GM12878 (cell line): ENCODE measurements around the gene MKNK1. TPM values are rescaled to one million over a fixed set of nuclear protein-coding genes. Genes with fewer than 3 reads are reported as not detected.
A peak's percentile ranks its signal among the peaks of the same experiment; 100 is the strongest.

Experiments used
- ATAC-seq: fragments of 200-7000 bp; cut with Tn5 transposase; 3 replicates; pipeline ENCODE4 v1.9.1; 2020; ENCODE audit warnings: mild to moderate bottlenecking, moderate library complexity
- BruUV-seq: library from RNA; stranded (reverse); fragments of 400-500 nt; replicated peaks from 2 replicates; lab custom pipeline; 2021; lab: Mats Ljungman, UMichigan
- CTCF ChIA-PET: fragments of 300-600 bp; sonication (Branson Sonifier 250); formaldehyde crosslinking; extraction: SDS; loops from one replicate; lab custom pipeline; 2021; ENCODE audit warnings: inconsistent platforms; lab: Yijun Ruan, JAX
- POLR2A ChIA-PET: fragments of 350-600 bp; formaldehyde crosslinking; extraction: SDS; loops from one replicate; lab custom pipeline; 2021; ENCODE audit warnings: inconsistent platforms; lab: Charles Lee
- RAD21 ChIA-PET: fragments of 300-600 bp; sonication (Branson Sonifier 250); formaldehyde crosslinking; loops from one replicate; lab custom pipeline; 2023; ENCODE audit warnings: antibody characterized with exemption; ENCODE audit not compliant: unreplicated experiment; lab: Charles Lee
- SMC1A ChIA-PET: fragments of 300-600 bp; sonication (Branson Sonifier 250); formaldehyde crosslinking; loops from one replicate; lab custom pipeline; 2023; ENCODE audit not compliant: unreplicated experiment, uncharacterized antibody; lab: Charles Lee
- DNase-seq: peaks from one replicate; pipeline ENCODE4 v3.0.0-alpha.2; 2011; ENCODE audit warnings: low read depth, low spot score
- FAIRE-seq: peaks from 3 replicates; lab custom pipeline; 2011; peaks lifted over from hg19 to GRCh38; lab: Jason Lieb, UNC
- H2AFZ ChIP-seq: 2 replicates; pipeline ENCODE4 v1.6.0; 2011; ENCODE audit warnings: low read depth, low read length, control low read depth; ENCODE audit not compliant: control insufficient read depth
- H3K27ac ChIP-seq: 2 replicates; pipeline ENCODE4 v1.5.1; 2011; ENCODE audit warnings: control low read depth; ENCODE audit not compliant: control insufficient read depth, insufficient read depth
- H3K27me3 ChIP-seq, 2 experiments: replicated peaks in 1 of 2; 2 replicates each; pipeline versions ENCODE4 v1.6.0 to v1.6.1; 2011; ENCODE audit warnings: low read length in 1 of 2; ENCODE audit not compliant: control insufficient read depth in 2 of 2, insufficient read depth in 2 of 2
- H3K36me3 ChIP-seq, 2 experiments: 2 replicates each; pipeline ENCODE4 v1.5.1; 2011; ENCODE audit warnings: low read length in 1 of 2; ENCODE audit not compliant: control insufficient read depth in 2 of 2, insufficient read depth in 2 of 2
- H3K4me1 ChIP-seq: 2 replicates; pipeline ENCODE4 v1.6.1; 2011; ENCODE audit warnings: mild to moderate bottlenecking, low read length, moderate library complexity, mixed read lengths; ENCODE audit not compliant: control insufficient read depth, insufficient read depth
- H3K4me2 ChIP-seq: 2 replicates; pipeline ENCODE4 v1.6.0; 2011; ENCODE audit warnings: control low read depth; ENCODE audit not compliant: control insufficient read depth, insufficient read depth
- H3K4me3 ChIP-seq: fragments of 200-600 bp; sonication (generic); 2 replicates; pipeline ENCODE4 v1.5.1; 2016
- H3K79me2 ChIP-seq: 2 replicates; pipeline ENCODE4 v1.6.0; 2011; ENCODE audit warnings: low read length; ENCODE audit not compliant: control insufficient read depth, insufficient read depth
- H3K9ac ChIP-seq: 2 replicates; pipeline ENCODE4 v1.8.0; 2011; ENCODE audit warnings: low read length, control low read depth, mixed read lengths; ENCODE audit not compliant: control insufficient read depth, insufficient read depth
- H3K9me3 ChIP-seq: replicated peaks from 3 replicates; pipeline ENCODE4 v1.5.1; 2011; ENCODE audit warnings: mild to moderate bottlenecking, low read length; ENCODE audit not compliant: control insufficient read depth, insufficient read depth
- H4K20me1 ChIP-seq: 2 replicates; pipeline ENCODE4 v1.6.0; 2011; ENCODE audit not compliant: control insufficient read depth, insufficient read depth
- CHD1 ChIP-seq: IDR thresholded peaks from 2 replicates; pipeline ENCODE4 v1.6.1; 2012; ENCODE audit warnings: low read depth, low read length, improper control_type of control experiment
- FOS ChIP-seq: IDR thresholded peaks from 3 replicates; pipeline ENCODE4 v1.6.1; 2011; ENCODE audit warnings: borderline replicate concordance; ENCODE audit not compliant: insufficient read length; ENCODE audit errors: extremely low read depth
- HCFC1 ChIP-seq: fragments of 150-350 bp; IDR thresholded peaks from 2 replicates; pipeline ENCODE4 v1.6.1; 2014; ENCODE audit warnings: low read length
- MTA3 ChIP-seq: IDR thresholded peaks from 2 replicates; pipeline ENCODE4 v1.6.1; 2012; ENCODE audit warnings: low read length, inconsistent platforms, borderline replicate concordance
- MYB ChIP-seq: fragments of 150-350 bp; IDR thresholded peaks from 2 replicates; pipeline ENCODE4 v1.6.1; 2014; ENCODE audit warnings: mild to moderate bottlenecking, low read depth, low read length, borderline replicate concordance
- RUNX3 ChIP-seq: IDR thresholded peaks from 2 replicates; pipeline ENCODE4 v1.6.1; 2012; ENCODE audit warnings: low read length, inconsistent platforms
- WGBS: methylation state at CpG from one replicate; pipeline ENCODE4 v1.1.6; 2016; ENCODE audit warnings: low lambda C conversion rate; ENCODE audit not compliant: insufficient replicate concordance, insufficient coverage; ENCODE audit errors: missing lambda C conversion rate; 5-methylcytosine and 5-hydroxymethylcytosine counted together
- in situ Hi-C: fragments of 300-500 bp; cut with MboI; formaldehyde crosslinking; loops from 9 replicates; pipeline ENCODE4 v1.14.3; 2018; ENCODE audit warnings: mixed read lengths
- intact Hi-C: fragments of 100-400 bp; cut with micrococcal nuclease; formaldehyde crosslinking; loops from one replicate; pipeline ENCODE4 v1.14.2; 2022; ENCODE audit not compliant: unreplicated experiment
- polyA plus RNA-seq, 11 experiments: library from polyadenylated mRNA; depleted of rRNA in 4 of 11; unstranded in 6 of 11; stranded (reverse) in 5 of 11; fragments of >200 nt; fragmentation: Nextera tagmentation in 4 of 11; fragmentation: Illumina TruSeq in 1 of 11; extraction: Ambion mirVana in 4 of 11; extraction: Trizol in 1 of 11; gene quantifications; 1 replicate in 1 of 11; 2 replicates in 10 of 11; pipeline versions ENCODE4 v1.2.1 to v1.2.3, GENCODE V29; 2011 to 2016; ENCODE audit warnings: inconsistent platforms in 2 of 11, missing spikeins in 2 of 11, low read depth in 1 of 11
- total RNA-seq, 4 experiments: library from RNA; depleted of rRNA in 3 of 4; stranded (reverse); fragments of >200 nt in 3 of 4; fragmentation: Illumina TruSeq in 1 of 4; extraction: Trizol in 1 of 4; gene quantifications; 2 replicates each; pipeline versions ENCODE4 v1.2.1 to v1.2.3, GENCODE V29; 2013 to 2021

Gene MKNK1
- total and polyA plus RNA-seq, 10 of the 15 experiments (the other 5 are each of a cell fraction or from before 2014, with no cell fraction given) = 13.7 to 29.9 (median 26.5) TPM

GRCh38 chr1:46582972-46583371 is 21.1 kb downstream of the MKNK1 start:
- 99% methylated on average over 7 of the region's 7 CpGs for WGBS
- Histone ChIP-seq H3K4me2 (no peak overlapping the region), H3K27ac (no peak overlapping the region), H3K79me2 (no peaks in the 10 kb centered on the region), H3K9ac (no peak overlapping the region), H3K4me1 (no peaks in the 10 kb centered on the region; the same call in 1 of the 2 replicates), H3K9me3 (no peaks in the 10 kb centered on the region), H2AFZ (no peak overlapping the region), H3K27me3 (no peaks in the 10 kb centered on the region), H3K4me3 (no peak overlapping the region), H4K20me1 (no peaks in the 10 kb centered on the region), H3K36me3 (peaks cover 2 to 37% of the 10 kb centered on the region in 2 experiments)
- no peak for DNase-seq
- no peak for TF ChIP-seq FOS
- TF ChIP-seq MTA3 = no peak
- TF ChIP-seq MYB = no peak
- CTCF ChIA-PET = no interaction called here
- POLR2A ChIA-PET = no interaction called here
- intact Hi-C loops (no loop called here), in situ Hi-C loops (no loop called here)
- FAIRE-seq = no peak
- RAD21 ChIA-PET = no interaction called here
- SMC1A ChIA-PET = interaction anchor here (1.1 kb wide), 1 partner anchor 98 kb away, joined by 3 read pairs; no protein-coding TSS in a partner anchor
- no peak for ATAC-seq
- BruUV-seq = no TSS peak

- ATAC-seq (no peak; the same call in 2 of the 3 replicates), DNase-seq (no peak), FAIRE-seq (peak; percentile 61)
- WGBS = 57% methylated on average over 4 of the region's 4 CpGs
- Histone ChIP-seq H3K4me3 (no peak overlapping the region), H3K79me2 (no peaks in the 10 kb centered on the region), H3K4me2 (no peak overlapping the region), H3K9me3 (no peaks in the 10 kb centered on the region), H3K27ac (peak overlapping the region; percentile 44; the same call in 1 of the 2 replicates), H3K9ac (no peak overlapping the region), H3K36me3 (peaks cover 2 to 37% of the 10 kb centered on the region in 2 experiments), H3K27me3 (no peaks in the 10 kb centered on the region), H4K20me1 (no peaks in the 10 kb centered on the region), H2AFZ (no peak overlapping the region), H3K4me1 (no peaks in the 10 kb centered on the region; the same call in 1 of the 2 replicates)
- intact Hi-C loops (no loop called here), in situ Hi-C loops (no loop called here)
- BruUV-seq = no TSS peak
- ChIA-PET POLR2A (no interaction called here), CTCF (interaction anchor here (0.6 kb wide), 1 partner anchor 8 kb away, joined by 3 read pairs; no protein-coding TSS in a partner anchor), SMC1A (interaction anchor here (0.7 to 1.1 kb wide), 2 partner anchors 96 to 99 kb away, joined by 3 read pairs; no protein-coding TSS in a partner anchor), RAD21 (no interaction called here)
- TF ChIP-seq HCFC1 (no peak), RUNX3 (0 out of 2 replicates have a peak, but pooled peaks have one; percentile 16), CHD1 (no peak)
Measured at GRCh38 chr1:46581681-46582455, 22.2 kb downstream of the MKNK1 start.
